Iris pigment epithelial cell (primary cell): ENCODE data around the gene DDX39B.
A peak's percentile ranks its signal among the peaks of the same experiment; 100 is the strongest.

ENCODE experiments used
- DNase-seq: peaks from one replicate; pipeline ENCODE4 v3.0.0-alpha.2; 2011; ENCODE audit warnings: low read depth

Gene DDX39B

GRCh38 chr6:31575952-31576685 is 34.3 kb upstream of the DDX39B start:
- no peak for DNase-seq

- DNase-seq: no peak
These were observed 33.6 kb upstream of the DDX39B start, which contains the start of gene TNF for GRCh38 chr6:31575335-31575901. TSS of gene TNF (plus strand) at chr6:31575565. CDS start at chr6:31575742, 177 bp downstream.

GRCh38 chr6:31574106-31575061 is 32.6 kb upstream of the DDX39B start:
- DNase-seq: no peak

- no peak for DNase-seq
These were observed 31.7 kb upstream of the DDX39B start for GRCh38 chr6:31573239-31574105.

- DNase-seq: no peak
These were observed 30.5 kb upstream of the DDX39B start, which contains the start of gene LTA for GRCh38 chr6:31572041-31572911. TSS of gene LTA (plus strand) at chr6:31572289. CDS start at chr6:31572743, 454 bp downstream.

- no peak for DNase-seq
These were observed 28.2 kb upstream of the DDX39B start for GRCh38 chr6:31569861-31570536.

- no peak for DNase-seq
These were observed 26.7 kb upstream of the DDX39B start for GRCh38 chr6:31568537-31568961.

- DNase-seq: no peak
These were observed 25.9 kb upstream of the DDX39B start for GRCh38 chr6:31567531-31568370.

- DNase-seq: no peak
These were observed 18.9 kb upstream of the DDX39B start for GRCh38 chr6:31560697-31561058.

GRCh38 chr6:31559958-31560696 is 18.3 kb upstream of the DDX39B start:
- DNase-seq: peak; percentile 52

GRCh38 chr6:31559606-31559957 is 17.8 kb upstream of the DDX39B start:
- no peak for DNase-seq

- peak; percentile 26 for DNase-seq
These were observed 17.1 kb upstream of the DDX39B start for GRCh38 chr6:31558631-31559500.

GRCh38 chr6:31558318-31558625 is 16.5 kb upstream of the DDX39B start:
- no peak for DNase-seq

GRCh38 chr6:31557443-31558317 is 15.9 kb upstream of the DDX39B start:
- DNase-seq: no peak

- no peak for DNase-seq
These were observed 14.5 kb upstream of the DDX39B start for GRCh38 chr6:31556307-31556706.

- peak; percentile 56 for DNase-seq
These were observed 9.6 kb upstream of the DDX39B start for GRCh38 chr6:31551371-31551770.

GRCh38 chr6:31548544-31548873 is 6.7 kb upstream of the DDX39B start:
- no peak for DNase-seq
